HUDEP-2 (cell line): ENCODE results near the gene HS6ST2.
"Not testable (repeated sequence)": the region's sequence is repeated elsewhere in the genome, so short reads cannot be mapped to it uniquely, and the experiment has no call there.

Experiments used
- DNase-seq, 76 experiments: peaks; one replicate each; lab custom pipeline; 2025; ENCODE audit not compliant: unreplicated experiment in 76 of 76; lab: John Stamatoyannopoulos, UW

The HS6ST2 gene

DNA sequence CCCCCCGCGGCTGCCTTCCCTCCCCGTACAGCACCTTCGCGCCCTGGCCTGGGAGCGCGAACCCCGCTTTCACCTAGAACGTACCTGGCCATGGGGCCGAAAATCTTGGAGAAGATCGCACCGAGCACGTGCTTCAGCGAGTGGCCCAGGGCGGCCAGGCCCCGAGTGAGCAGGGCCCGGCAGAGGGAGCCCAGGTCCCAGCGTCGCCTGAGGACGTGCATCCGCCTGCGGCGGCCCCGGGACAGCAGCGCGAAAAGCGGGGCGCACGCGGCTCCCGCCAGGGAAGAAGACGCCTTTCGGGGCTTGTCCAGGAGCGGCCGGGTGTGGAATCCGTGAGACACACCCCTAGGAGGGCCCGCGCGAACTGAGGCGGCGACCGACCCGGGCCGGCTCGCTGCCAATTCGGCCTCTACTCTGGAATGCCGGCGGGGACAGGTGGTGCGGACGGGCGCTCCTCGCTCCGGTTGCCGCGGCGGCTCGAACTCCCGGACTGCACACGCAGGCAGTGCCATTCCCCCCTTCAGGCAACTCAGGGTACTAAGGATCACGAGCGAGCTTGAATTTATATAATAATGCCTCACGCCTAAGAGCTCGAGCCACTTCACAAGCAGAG, at the start of gene HS6ST2:
TSS of gene HS6ST2 (minus strand) at position 539 of the 613 bp plus-strand sequence.
- DNase-seq = no peak

DNA sequence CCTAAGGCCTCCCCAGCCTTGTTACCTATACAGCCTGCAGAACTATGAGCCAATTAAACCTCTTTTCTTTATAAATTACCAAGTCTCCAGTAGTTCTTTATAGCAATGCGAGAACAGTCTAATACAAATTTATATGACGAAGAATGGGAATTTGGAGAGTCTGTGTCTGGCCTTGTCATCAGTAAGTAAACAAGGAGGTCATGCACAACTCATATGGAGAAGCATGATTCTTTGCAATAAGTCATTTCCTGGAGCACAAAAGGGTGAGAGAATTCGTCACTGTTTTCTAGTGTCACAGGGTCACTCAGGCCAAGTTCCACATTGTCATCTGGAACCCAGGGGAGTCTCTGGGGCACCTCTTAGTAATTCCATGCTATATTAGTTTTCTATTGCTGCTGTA, 49.0 kb upstream of the HS6ST2 start:
- DNase-seq = no peak

DNA sequence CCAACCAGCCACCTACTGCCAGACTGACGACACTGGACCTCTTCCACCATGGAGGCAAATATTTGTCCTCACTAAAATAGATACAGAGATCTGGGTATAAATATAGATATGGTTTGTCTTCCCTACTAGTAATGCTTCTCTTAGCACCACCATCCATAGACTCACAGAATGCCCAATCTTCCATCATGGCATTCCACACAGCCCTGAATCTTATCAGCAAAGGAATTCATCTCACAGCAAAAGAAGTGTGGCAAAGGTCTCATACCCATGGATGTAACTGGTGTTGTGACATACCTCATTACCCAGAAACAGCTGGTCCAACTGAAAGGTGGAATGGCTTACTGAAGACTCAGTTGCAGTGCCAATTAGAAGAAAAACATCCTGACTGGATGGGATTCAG, 47.2 kb upstream of the HS6ST2 start:
- no peak for DNase-seq

DNA sequence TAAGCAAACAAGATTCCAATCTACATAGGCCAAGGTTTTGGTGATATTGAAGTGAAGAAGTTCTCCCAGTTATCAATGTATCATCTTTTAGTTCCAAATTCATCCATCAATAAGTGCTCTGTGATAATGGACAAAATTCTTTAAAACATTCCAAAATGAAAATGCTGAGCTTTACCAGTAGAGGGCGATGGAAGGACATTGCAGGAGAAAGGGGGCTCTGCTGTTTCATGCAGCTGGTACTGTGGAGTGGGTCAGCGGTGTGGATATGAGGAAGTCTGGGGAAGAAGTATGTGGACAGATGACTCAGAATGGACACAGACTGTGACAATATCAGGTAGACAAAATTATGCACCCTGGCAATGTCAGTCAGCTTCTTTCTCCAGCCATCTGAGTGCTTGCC, 46.6 kb upstream of the HS6ST2 start:
- no peak for DNase-seq

DNA sequence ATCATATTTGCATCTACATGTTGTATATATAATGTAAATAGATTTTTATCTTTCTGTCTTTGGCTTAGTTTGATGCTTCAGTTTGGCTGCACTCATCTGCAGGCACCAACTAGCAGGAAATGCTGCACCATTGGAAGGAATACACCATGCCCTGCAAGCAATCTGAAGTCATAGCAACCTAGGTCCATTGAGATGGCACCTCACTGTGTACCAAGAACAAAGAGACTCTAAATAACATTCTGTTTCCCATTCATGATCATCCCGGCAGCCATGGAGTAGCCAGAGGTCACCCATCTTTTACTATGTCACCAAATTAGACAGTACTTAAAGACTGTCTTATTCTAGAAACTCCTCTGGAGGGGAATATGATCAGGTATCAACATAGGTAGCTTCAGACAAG, 40.8 kb upstream of the HS6ST2 start:
- DNase-seq = no peak

DNA sequence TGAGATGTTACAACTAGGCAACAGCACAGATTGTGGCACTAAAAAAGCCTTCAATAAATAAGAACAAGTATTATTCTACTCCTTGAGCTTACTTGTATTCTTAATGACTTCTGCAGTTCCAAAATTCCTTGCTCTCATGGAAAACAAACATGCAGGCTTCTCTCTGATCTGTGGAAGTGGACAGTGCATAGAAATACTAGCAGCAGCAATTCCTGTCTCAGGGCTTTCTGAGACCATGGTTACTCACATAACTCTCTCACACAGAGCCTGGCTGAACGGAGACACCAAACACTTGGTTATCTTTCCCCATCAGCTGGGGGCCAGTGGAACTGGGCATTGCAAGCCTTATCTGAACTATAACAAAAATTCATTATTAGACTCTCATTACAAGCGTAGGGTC, 32.4 kb upstream of the HS6ST2 start:
- no peak for DNase-seq

DNA sequence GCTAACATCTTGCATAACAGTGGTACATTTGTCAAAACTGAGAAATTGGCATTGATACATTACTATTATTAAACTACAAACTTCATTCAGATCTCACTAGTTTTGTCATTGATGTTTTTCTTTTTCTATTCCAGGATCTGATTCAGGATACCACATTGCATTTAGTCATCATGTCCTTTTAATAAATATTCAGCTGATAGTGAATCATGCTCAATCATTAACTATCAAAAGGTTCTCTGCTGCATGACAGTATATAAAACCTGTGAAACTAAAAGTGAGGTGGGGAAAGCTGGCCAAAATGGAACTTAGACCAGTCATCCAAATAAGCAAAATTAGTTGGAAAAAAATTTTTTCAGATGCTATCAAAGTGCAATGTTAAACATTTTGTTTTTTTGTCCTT, 28.1 kb upstream of the HS6ST2 start:
- no peak for DNase-seq

DNA sequence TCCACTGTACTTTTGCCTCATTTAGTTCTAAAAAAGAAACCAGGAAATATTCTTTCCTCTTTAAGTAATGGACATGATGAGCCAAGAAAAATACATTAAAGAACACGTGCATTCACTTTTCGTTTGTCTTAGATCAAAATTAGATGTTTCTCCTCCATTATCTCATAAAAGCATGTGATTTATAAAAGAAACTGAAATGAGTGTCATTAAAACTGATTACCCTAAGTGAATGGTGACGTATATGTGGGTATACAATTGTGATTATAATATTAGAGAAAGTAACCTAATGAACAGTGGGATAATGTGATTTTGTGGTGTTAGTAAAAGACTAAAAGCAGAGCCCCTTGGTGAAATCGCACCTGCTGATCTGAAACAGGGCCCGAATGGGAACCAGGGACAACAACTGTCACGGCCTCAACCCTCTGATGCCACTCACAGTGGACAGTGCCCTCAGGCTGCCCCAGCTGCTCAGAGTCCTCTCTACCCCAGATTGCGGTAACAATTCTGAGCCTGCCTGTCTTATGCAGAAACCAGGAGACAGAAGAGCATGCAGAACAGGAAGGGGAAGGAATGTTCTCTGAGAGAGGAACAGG, 25.7 kb upstream of the HS6ST2 start:
- DNase-seq = no peak

DNA sequence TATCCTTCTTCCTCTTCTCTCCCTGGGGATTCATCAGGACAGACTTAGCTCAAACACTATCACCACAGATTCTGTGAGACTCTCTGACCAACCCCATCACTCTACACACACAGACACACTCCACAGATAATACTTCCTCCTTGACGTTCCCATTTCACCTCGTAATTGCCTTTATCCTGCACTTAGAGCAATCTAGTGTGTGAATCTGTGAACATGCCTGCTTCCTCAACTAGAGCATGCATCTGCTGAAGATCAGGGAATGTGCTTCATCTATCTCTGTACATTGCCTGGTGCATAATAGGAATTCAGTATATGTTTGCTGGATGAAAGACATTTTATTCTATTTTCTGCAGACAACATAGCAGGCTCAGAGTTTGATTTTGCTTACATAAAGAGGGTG, 25.1 kb upstream of the HS6ST2 start:
- no peak for DNase-seq

DNA sequence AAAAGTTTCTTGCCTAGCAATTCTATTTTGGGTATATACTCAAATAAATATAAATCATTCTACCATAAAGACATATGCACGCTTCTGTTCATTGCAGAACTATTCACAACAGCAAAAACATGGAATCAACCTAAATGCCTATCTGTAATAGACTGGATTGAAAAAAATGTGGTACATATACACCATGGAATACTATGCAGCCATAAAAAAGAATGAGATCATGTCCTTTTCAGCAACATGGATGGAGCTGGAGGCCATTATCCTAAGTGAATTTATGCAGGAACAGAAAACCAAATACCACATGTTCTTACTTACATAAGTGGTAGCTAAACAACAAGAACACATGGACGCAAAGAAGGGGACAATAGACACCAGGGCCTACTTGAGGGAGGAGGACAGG, 21.6 kb upstream of the HS6ST2 start:
- not testable (repeated sequence) for DNase-seq

DNA sequence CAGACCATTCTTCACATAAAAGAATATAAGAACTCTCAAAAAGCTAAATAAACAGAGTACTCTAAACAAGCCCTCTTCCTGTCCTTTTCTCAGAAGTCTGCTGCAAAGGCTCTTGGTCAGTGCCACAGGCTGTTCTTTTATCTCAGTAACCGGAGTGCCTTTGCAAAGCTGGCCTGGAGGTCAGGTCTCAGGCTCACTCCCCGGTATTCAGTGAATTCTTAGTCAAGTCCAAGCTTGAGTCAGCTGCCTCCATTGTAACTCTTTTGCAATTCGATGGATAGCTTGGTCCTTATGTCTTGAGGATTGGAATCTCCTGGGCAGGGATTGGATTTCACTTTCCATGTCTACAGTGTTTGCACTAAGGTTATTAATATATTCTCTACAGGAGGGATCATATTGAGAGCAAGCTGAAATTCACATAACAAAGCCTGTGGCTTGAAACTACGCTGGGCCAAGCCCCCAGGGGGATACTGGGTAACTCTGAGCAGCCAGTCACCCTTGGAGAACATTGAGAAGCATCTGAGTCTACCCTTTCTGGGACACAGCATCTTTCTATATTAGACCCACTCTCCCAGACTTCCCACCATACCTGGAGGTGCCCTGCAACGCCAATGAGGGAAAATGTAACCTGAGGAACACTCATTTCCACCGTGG, 10.0 kb upstream of the HS6ST2 start:
- no peak for DNase-seq

DNA sequence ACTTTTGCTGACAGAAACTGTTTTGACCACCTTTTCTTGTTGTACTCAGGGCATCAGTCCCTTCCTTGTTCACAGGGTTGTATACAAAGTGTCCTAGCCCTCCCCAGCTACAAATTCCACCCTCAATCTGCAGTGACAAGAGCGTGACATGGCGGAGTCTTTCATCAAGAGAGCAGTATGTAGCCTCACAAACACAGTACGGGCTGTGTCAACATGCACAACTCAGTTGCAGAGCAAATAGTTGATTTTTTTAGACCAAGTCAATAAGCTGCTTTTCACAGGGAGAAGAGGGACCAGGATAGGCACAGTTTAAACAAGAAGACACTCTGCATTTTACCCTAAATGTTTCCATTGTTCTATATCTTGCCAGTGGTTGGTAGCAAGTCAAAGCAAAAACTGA, 8.6 kb upstream of the HS6ST2 start:
- DNase-seq = no peak

DNA sequence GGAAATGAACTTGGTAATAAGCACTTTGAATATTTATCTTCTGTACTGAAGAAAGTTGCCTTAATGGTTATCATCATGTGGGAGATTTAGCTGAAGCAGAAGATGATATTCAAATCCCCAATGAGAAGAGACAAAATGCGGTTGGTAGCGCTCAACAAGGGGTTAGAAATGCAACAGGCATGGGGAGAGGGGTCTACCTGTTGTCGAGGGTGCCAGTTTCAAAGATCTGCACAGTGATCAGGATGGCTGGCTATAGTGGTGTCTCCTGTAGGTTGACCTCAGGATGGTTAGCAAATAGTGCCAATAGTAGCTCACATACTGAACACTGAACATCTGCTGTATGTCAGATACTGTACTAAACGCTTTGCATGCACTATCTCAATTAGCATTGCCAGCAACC, 7.0 kb upstream of the HS6ST2 start:
- DNase-seq = no peak

DNA sequence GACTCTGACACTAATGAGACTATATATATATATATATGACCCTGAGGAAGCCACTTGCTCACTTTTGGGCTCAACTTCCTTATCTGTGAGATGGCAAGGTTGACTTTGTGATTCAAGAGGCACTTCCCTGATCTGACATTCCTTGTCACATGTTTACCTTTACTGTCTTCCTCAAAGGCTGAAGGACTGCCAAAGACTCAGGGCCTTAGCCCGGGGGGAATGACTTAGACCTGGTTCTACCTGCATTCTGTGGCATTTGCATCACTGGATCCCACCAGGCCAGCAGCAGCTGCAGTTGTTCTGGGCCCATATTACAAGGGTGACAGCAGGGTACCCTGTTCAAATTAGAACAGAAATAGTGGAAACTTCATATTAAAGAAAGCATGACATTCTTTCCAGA, 3.1 kb upstream of the HS6ST2 start:
- DNase-seq = no peak

DNA sequence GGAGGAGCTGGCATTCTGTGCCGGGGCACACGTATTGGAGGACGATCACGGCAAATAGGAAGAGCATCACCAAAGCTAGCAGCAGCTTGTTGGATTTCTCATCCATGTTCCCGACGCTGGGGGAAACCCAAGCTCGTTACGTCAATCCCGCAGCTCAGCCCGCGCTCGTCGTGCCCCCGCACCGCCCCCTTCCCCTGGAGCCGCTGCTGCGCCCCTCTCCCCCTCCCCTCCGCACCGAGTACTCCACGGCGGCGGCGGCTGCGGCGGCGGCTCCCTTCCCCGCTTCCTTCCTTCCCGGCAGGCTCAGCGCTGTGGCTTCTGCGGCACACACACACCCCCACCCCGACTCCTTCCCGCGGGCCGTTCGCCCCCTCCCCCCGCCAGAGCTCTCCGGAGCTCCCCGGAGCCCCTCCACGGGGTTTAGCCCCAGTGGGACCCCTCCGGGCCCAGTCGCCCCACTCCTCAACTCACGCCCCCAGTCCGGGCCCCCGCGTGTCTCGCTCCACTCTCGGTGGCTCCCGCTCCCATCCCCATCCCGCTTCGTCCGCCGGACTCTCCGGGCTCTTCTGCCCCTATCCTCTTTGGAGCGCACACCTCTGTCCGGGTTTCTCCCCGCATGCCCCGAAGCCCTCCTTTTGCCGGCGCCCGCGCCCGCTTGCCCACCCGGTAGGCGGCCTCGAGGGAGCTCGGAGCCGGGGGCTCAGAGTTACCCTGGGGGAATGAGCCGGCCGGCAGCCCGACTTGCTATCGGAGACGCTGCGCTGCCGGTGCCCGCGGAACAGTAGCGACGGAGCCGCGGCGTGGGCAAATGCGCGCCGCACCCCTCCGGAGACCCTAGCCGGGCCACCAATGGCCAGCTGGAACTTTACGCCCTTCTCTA, 978 bp downstream of the HS6ST2 start:
- DNase-seq = no peak

DNA sequence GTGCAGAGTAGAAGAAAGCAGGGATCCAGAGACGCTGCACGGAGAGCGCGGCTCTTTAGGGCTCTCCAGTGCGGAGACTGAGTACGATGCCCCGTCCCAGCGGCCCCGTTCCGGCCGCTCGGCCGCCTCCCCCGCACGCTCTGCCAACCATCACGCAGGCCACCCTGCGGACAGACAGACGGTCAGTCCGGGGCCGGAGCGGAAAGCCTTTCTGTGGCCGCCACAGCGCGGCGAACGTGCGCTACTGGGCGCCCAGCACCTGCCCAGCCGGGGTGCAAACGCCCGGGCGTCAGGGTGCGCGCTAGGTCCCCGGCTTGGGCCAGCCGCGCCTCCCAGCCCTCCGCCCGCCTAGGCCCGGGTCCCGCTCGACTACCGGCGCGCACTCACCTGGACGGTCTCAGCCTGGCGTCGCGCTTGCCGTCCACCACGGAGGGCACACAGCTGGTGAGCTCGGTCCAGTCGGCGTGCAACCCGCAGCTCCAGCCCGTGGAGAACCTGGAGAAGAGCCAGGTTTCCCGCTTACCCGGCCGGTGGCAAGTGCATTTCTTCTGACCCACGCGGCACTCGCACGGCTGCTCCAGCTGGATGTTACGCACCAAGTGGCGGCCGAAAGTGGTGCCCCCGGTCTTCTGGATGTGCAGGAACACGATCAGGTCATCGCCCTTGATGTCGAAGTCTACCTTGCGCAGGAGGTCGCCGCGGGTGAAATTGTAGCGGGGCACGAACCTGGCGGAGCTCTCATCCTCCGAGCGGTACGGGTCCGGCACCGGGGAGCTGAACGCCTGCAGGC, 1.8 kb downstream of the HS6ST2 start:
- DNase-seq = no peak

DNA sequence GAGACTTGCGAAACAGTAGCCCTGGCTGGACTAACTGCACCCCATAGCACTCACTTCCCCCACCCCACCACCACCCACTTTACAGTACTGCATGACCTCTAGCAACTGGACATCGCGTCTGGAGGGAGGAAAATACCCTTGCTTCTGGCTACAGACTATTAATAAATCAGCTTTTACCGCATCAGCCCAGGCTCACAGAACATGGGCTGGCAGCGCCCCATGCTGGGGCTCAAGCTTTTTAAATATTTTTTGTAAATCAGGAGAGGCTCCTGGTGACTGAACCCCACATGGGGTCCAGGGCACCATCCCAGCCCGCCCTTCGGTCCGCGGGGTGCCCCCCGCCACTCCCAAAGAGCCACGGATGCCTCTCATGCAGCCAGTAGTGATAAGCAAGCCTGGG, 2.7 kb downstream of the HS6ST2 start:
- no peak for DNase-seq

DNA sequence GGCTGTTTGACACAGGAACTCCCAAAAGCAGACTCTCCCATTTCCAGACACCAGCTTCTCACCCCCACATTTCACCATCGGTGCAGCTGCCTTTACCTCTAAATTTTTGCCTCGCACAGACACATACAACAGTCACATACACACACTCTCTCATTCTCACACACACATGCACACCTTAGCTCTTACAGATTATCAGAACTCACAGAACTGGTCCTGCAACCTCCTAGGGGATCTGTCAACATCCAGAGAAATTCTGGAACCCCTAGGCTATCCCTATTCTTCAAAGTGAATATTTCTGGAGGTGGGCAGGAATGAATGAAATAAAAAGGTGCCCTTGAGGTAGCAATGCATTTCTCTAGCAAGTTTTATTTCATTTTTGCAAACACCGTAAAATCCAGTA, 4.1 kb downstream of the HS6ST2 start:
- no peak for DNase-seq

DNA sequence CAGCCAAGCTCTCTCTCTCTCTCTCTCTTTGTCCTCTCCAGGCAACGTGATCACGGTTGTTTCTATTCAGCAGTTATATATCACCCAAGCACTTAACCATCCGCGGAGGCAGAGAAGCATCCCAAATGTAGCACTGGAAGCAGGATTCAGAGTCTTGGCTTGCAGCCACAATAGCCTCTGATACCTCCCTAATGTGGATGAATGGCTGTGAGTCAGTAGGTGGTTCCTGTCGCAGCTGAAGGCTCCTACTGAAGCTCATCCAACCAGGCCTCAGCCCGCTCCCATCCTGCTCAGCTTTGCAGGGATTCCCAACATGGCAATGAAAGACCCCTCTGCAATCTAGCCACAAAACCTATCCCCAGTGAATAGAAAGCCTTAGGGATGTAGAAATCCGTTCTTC, 5.1 kb downstream of the HS6ST2 start:
- no peak for DNase-seq

DNA sequence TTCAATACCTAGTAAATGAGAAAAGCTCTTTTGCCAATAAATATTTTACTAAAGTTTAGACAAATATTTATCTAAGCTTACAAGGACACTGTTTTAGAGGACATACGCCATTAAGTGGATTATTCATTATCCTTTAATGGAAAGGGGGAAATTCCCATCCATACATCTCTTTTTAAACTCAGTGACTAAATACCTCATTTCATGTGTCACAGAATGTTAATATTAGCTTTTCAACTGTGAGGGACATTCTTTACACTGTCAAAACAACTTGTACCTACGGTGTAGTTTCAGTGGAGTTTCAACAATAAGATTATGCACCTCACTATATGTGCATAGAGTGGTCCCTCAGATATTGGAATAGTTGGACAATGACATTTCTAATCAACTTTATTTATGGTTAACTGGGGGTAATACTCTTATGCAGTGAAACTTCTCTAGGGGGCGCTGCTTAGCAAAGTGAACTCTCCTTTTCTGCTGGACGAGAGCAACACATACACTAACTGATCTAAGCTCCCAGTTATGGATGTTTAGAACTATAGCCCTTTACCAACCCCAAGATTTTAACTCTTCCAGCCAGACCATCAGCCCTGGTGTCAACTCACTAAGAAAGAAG, 9.7 kb downstream of the HS6ST2 start:
- peak in 4 of 76 experiments; percentile 0 to 5 (median 2) for DNase-seq
